Ramos (cell line): ENCODE data around the gene ACTR3C.

Source experiments
- in situ Hi-C: fragments of 300-500 bp; cut with MboI; formaldehyde crosslinking; loops from one replicate; pipeline ENCODE4 v1.14.3; 2022; ENCODE audit warnings: low sequenced_read_pairs; ENCODE audit not compliant: unreplicated experiment

Gene ACTR3C

DNA sequence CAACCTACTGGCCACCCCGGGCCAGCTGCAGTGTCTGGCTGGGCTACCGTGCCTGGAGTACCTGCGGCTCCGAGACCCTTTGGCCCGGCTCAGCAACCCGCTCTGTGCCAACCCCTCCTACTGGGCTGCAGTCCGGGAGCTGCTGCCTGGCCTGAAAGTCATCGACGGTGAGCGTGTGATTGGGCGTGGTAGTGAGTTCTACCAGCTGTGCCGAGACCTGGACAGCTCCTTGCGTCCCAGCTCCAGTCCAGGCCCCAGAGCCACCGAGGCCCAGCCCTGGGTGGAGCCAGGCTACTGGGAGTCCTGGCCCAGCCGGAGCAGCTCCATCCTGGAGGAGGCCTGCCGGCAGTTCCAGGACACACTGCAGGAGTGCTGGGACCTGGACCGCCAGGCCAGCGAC lies 13.8 kb upstream of the ACTR3C start:
- in situ Hi-C loops = no loop called here

DNA sequence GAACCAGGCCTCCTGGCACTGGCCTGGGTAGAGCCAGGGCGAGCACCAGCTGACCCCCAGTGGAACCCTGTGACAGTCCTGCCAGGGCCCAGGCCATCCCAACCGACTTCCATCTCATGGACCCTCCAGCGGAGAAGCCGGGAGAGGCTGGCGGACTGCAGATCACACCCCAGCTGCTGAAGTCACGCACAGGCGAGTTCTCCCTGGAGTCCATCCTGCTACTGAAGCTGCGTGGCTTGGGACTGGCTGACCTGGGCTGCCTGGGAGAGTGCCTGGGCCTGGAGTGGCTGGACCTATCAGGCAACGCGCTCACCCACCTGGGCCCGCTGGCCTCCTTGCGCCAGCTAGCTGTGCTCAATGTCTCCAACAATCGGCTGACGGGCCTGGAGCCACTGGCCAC lies 13.4 kb upstream of the ACTR3C start:
- in situ Hi-C loops = no loop called here

DNA sequence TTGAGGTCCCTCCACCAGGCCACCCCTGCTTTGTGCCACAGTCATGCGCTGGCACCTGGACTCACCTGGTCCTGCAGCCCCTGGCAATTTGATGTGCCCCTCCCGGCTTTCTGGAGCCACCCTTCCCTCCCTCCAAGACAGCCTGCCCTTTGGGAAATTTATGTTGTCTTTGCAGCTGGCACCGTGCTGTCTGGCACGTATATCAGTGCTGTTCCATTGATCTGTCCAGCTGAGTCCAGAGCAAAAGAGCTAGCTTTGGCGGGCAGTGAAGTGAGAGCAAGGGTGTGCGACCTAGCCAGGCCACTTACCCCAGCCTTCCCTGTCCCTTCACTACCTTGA lies 12.4 kb upstream of the ACTR3C start:
- in situ Hi-C loops = no loop called here

DNA sequence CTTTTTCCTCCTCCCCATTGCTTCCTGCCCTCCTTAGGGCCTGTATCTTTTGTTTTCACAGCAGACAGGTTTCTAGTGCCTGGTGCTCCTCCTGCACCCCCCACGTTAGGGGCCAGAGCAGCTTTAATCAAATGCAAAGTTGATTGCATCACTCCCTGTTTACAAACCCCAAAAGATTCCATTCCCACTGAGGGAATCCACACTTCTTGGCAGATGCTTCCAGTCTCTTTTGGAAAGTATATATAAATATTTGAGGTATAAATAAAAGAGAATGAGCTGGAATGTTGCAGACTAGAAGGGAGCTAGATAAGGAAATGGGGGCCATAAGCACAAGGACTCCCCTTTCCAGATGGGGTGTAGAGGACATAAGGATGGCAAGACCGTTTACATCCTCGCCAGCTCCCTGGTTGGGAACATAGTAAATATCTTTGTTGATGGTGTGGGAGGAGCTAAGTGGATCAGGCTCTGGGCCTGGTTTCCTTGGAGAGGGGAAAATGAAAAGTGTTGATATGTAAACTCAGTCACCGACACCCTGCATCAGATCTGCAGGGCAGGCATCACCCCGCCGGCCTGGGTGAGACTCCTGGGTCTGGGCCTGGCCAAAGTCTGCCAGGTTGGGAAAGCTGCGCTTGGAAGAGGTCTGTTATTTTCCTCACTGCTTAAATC lies 11.9 kb upstream of the ACTR3C start:
- in situ Hi-C loops = no loop called here

DNA sequence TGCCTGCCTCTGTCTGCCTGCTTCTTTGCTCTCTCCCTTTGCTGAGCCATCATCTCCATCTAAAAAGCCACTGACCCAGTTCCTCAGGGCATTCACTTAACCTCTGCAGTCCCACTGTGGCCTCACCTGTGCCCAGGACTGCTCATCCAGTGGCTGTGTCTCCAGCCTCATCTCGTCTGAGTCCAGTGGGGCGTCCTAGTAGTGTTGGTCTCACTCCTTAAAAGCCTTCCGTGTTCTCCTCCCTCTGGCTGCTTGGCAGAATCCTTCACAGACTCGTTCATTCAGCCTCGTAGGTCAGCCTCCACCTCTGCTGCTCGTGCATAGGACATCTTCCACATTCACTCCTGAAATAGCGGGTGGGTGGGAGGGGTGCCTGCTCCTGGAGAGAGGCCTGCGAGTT lies 10.8 kb upstream of the ACTR3C start:
- in situ Hi-C loops = no loop called here

DNA sequence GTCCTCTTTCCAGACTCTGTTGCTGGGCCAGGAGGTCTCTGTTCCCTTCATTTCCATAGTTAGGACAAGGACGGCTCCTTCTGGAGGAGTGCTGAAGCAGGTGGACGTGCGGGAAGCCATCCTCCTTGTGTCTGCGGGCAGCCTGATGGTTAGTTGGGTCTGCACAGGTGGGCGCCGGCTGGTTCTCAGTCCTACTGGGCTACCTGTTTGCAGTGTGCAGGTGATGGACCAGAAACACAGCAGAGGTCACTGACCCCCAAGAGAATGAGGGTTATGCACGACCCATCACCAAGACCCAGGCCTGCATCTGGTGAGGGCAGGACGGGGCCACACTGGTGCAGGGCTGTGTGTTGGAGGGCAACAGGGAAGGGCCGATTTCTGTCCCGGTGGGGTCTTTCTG lies 10.3 kb upstream of the ACTR3C start:
- in situ Hi-C loops = no loop called here

DNA sequence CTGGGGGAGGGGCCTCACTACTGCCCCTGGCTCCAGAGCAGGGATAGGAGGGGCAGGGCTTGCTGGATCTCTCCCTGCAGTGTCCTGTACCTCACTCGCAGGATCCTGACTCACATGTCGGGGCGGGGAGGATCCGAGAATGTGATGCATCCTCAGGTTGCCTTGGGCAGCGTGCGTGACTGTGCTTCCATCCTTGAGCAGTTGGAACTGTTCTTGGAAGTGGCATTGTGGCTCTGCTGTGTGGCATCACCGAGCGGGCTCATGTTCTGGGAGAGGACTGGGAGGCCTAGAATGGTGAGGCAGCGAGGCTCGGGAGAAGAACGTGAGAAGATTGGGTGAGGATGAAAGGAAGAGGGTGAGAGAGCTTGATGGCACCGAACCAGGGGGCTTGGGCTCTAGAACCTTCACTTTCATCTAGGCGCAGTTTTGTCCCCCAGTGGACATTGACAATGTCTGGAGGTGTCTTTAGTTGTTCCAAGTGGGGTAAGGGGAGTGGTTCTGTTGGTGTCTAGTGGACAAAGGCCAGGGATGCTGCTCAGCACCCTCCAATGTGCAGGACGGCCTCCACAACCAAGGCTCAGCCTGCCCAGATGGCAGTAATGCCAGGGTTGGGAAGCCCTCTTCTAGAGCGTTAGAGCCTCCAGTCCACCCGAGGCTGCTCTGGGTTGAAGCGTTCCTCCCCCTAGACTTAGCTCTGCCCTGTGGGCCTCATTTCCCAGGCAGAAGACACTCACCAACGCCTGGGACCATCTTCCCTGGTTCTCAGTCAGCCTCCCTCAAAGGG lies 9.7 kb upstream of the ACTR3C start:
- in situ Hi-C loops = no loop called here

DNA sequence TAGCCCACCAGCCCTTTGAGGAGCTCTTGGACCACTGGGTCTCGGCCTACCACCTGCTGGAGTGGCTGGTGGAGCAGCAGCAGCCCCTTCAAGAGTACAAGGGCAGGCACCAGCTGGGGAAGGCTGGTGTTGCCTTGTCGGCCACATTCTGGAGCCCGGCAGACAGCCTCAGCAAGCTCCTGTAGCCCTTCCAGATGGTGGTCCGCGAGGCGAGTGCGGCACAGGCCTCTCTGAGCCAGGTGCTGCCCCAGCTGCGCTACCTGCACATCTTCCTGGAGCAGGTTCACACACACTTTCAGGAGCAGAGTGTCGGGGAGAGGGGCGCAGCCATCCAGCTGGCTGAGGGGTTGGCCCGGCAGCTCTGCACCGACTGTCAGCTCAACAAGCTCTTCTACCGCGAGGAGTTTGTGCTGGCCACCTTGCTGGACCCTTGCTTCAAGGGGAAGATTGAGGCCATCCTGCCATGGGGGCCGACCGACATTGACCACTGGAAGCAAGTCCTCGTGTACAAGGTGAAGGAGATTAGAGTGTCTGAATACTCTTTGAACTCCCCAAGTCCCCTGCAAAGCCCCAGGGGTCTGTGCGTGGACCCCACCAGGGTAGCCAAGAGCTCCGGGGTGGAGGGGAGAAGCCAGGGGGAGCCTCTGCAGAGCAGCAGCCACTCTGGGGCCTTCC lies 7.0 kb upstream of the ACTR3C start:
- in situ Hi-C loops = no loop called here

DNA sequence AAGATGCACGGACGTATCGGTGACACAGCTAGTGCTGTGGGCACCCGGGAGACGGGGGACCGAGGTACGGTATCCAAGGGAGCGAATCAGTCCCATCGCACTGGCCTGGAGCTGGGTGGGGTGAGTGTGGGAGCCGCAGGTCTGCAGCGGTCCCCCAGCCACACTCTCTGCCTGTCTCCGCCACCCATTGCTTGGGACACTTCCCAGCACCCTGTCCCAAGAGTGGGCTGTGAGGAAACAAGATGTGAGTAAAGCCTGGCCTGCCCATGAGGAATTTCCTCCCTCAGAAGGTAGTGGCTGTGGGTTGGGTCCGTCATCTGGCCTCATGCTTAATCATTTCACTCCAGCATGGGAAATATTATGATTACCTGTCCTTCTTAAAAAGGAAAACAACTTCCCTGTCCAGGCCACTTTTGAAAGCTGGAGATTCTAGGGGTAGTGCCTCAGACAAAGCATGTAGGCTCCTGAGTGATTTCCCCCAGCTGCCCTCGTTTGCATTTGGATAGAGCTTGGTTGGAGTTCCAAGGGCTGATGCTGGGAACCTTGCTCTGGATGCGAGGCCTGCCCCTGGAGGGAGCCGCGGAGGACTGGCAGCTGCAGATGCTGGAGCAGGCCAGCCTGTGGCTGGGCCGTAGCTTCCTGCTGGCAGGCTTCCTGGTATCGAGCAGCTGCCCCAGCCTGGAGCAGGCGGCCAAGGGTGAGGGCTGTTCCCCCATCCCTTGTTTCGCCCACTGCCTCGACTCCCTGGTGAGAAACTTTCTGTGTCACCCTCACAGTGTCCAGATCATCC lies 6.2 kb upstream of the ACTR3C start:
- in situ Hi-C loops = no loop called here

GRCh38 chr7:150327308-150327707 lies 4.0 kb upstream of the ACTR3C start:
- in situ Hi-C loops = no loop called here

- in situ Hi-C loops = no loop called here
Observed at GRCh38 chr7:150326657-150327268, 3.4 kb upstream of the ACTR3C start.

DNA sequence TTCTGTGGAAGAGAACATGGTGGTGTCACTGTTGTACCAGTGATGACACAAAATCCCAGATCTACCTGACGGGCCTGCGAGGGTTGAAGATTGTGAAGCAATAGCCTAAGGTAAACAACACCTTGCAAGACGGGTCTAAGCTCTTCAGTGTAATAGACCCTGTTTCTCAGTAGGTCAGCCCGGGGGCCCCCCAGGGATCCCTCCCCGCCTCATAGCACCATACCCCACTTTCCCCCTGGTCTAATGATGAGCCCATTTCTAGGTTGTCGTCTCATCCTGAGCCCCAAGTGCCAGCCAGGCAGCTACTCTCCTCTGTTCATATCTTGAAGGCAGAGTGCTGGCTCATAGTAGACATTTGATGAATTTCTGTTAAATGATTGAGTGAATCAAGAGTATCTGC lies 2.6 kb upstream of the ACTR3C start:
- in situ Hi-C loops = no loop called here

- in situ Hi-C loops = no loop called here
Observed at GRCh38 chr7:150325110-150325611, 1.8 kb upstream of the ACTR3C start.

DNA sequence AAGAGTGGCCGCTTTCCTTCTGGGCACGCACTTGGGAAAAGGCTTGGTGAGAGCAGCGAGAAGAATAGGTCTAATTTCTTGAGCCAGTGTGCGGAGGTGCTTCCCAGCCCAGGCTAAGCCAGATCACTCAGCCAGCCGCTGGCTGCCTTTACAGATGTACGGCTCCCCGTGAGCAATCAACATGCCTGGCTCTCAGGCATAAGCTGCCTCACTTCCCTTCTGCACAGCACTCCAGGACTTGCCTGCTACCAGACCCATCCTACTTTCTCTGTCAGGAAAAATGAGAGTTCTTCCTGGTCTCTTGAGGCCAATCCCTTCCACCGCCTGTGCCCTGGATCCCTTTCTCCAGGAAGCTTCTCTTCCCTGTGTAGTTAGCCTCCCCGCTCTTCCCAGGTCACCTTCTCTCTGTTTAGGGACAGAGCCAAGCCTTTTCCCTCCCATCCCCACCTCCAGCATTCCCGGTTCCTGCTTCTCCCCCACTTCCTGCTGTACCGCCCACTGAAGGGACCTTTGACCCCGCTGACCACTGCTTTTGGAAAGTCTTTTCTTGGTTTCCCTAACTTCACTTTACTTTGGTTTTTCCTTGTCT lies 1.1 kb upstream of the ACTR3C start:
- in situ Hi-C loops = no loop called here

GRCh38 chr7:150323682-150324372 lies 482 bp upstream of the ACTR3C start:
- in situ Hi-C loops = no loop called here

GRCh38 chr7:150322114-150322832 lies 1.1 kb downstream of the ACTR3C start:
- in situ Hi-C loops = no loop called here

GRCh38 chr7:150321788-150322113 lies 1.6 kb downstream of the ACTR3C start:
- in situ Hi-C loops = no loop called here

DNA sequence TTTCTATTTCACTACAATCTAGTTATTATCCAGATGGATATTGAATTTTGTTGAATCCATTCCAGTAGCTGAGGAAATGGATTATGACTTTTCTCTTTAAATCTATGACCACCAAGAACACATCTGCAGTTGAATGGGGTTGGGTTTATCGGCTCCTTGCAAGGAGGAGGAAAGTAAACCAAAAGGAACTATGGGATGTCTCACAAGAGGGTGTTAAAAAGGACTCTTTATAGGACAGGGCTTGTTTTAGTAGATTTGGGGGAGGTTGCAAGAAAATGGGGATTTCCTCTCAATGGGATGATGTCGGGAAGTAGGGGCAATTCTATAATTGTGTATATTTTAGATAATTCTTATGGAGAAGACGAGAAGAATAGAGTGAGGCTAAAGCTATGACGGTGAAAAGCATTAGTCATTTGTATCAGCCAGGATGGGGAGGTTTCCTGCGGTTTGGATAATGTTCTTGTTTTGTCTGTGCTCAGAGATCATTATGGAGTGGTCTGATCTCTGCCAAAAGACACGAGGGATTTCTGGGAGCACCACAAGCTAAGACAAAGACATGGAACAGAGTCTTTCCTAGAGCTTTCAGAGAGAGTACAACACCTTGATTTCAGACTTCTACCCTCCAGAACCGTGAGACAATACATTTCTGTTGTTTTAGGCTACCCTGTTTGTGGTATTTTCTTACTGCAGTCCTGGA lies 5.4 kb downstream of the ACTR3C start:
- in situ Hi-C loops = no loop called here
